ENCODE results near the gene CYB5A.

- no peak for TF ChIP-seq ZFX (IDR thresholded peaks at IDR 0.05)
- no peak for TF ChIP-seq CTCF (conservative IDR thresholded peaks at IDR 0.05)
Measured at GRCh38 chr18:74229891-74230290, 61.9 kb downstream of the CYB5A start.
